GM23338 (cell line): ENCODE results near the gene TMEM62. TPM values are rescaled to one million over a fixed set of nuclear protein-coding genes. Genes with fewer than 3 reads are reported as not detected.

Experiments
- ATAC-seq: fragments of 200-7000 bp; cut with Tn5 transposase; 3 replicates; pipeline ENCODE4 v1.9.1; 2020
- DNase-seq: peaks from one replicate; pipeline ENCODE4 v3.0.0-alpha.2; 2015; ENCODE audit warnings: low spot score
- H2AFZ ChIP-seq: fragments of 200-600 bp; sonication (generic); 2 replicates; pipeline ENCODE4 v1.8.0; 2016; ENCODE audit warnings: antibody characterized with exemption, mild to moderate bottlenecking, moderate library complexity
- H3F3A ChIP-seq: fragments of 200-600 bp; sonication (generic); replicated peaks from 2 replicates; pipeline ENCODE4 v1.8.0; 2017; ENCODE audit warnings: antibody characterized with exemption, mixed run types, low read depth
- H3K27ac ChIP-seq: fragments of 200-600 bp; sonication (generic); 2 replicates; pipeline ENCODE4 v1.6.1; 2016; ENCODE audit warnings: low read depth
- H3K27me3 ChIP-seq: fragments of 200-600 bp; sonication (generic); 2 replicates; pipeline ENCODE4 v1.8.0; 2016; ENCODE audit warnings: mild to moderate bottlenecking, mixed run types, moderate library complexity; ENCODE audit not compliant: insufficient read depth
- H3K36me3 ChIP-seq: fragments of 200-600 bp; sonication (generic); 2 replicates; pipeline ENCODE4 v1.8.0; 2016; ENCODE audit warnings: mild to moderate bottlenecking; ENCODE audit not compliant: insufficient read depth
- H3K4me1 ChIP-seq: fragments of 200-600 bp; sonication (generic); 2 replicates; pipeline ENCODE4 v1.8.0; 2016; ENCODE audit warnings: mild to moderate bottlenecking, moderate library complexity; ENCODE audit not compliant: insufficient read depth
- H3K4me2 ChIP-seq: fragments of 200-600 bp; sonication (generic); 2 replicates; pipeline ENCODE4 v1.7.1; 2017; ENCODE audit warnings: mixed run types
- H3K4me3 ChIP-seq: fragments of 200-600 bp; sonication (generic); 2 replicates; pipeline ENCODE4 v1.6.1; 2016; ENCODE audit warnings: mixed run types
- H3K79me2 ChIP-seq: fragments of 200-600 bp; sonication (generic); replicated peaks from 2 replicates; pipeline ENCODE4 v1.8.0; 2017; ENCODE audit warnings: mild to moderate bottlenecking; ENCODE audit not compliant: insufficient read depth
- H3K9me2 ChIP-seq: fragments of 200-600 bp; sonication (generic); 2 replicates; pipeline ENCODE4 v1.8.0; 2017; ENCODE audit not compliant: insufficient read depth
- H4K20me1 ChIP-seq: fragments of 200-600 bp; sonication (generic); replicated peaks from 2 replicates; pipeline ENCODE4 v1.8.0; 2017; ENCODE audit warnings: mild to moderate bottlenecking; ENCODE audit not compliant: insufficient read depth
- H3K27ac Mint-ChIP-seq: 2 replicates; pipeline ENCODE4 v1.8.0; 2020; ENCODE audit warnings: inconsistent platforms, mild to moderate bottlenecking, moderate library complexity, mixed read lengths
- H3K27me3 Mint-ChIP-seq: 3 replicates; pipeline ENCODE4 v1.8.0; 2022; ENCODE audit warnings: low read depth, mild to moderate bottlenecking, moderate library complexity, mixed read lengths, inconsistent platforms; ENCODE audit not compliant: insufficient read depth, poor library complexity
- H3K36me3 Mint-ChIP-seq: 3 replicates; pipeline ENCODE4 v1.8.0; 2021; ENCODE audit warnings: low read depth, mild to moderate bottlenecking, inconsistent platforms, moderate library complexity, mixed read lengths
- H3K4me1 Mint-ChIP-seq: 3 replicates; pipeline ENCODE4 v1.8.0; 2020; ENCODE audit warnings: mild to moderate bottlenecking, inconsistent platforms, mixed read lengths
- H3K4me3 Mint-ChIP-seq: 3 replicates; pipeline ENCODE4 v1.8.0; 2021; ENCODE audit warnings: moderate library complexity, mild to moderate bottlenecking, inconsistent platforms, mixed read lengths
- H3K9me3 Mint-ChIP-seq: 3 replicates; pipeline ENCODE4 v1.8.0; 2020; ENCODE audit warnings: moderate library complexity, mild to moderate bottlenecking, inconsistent platforms, mixed read lengths
- CREB1 ChIP-seq: fragments of 250-450 bp; sonication (Bioruptor Pico); IDR thresholded peaks from 2 replicates; pipeline ENCODE4 v1.5.0; 2020; ENCODE audit warnings: low read depth, mild to moderate bottlenecking, moderate library complexity
- EZH2 ChIP-seq: fragments of 200-600 bp; sonication (generic); IDR thresholded peaks from one replicate; pipeline ENCODE4 v1.8.0; 2017; ENCODE audit warnings: antibody characterized with exemption, mild to moderate bottlenecking, low read depth; ENCODE audit not compliant: unreplicated experiment
- EZH2phosphoT487 ChIP-seq: fragments of 200-600 bp; sonication (generic); IDR thresholded peaks from one replicate; pipeline ENCODE4 v1.8.1; 2018; ENCODE audit warnings: antibody characterized with exemption; ENCODE audit not compliant: unreplicated experiment
- NANOG ChIP-seq: IDR thresholded peaks from 2 replicates; pipeline ENCODE4 v1.6.1; 2016; ENCODE audit warnings: antibody characterized with exemption, borderline replicate concordance
- POLR2AphosphoS5 ChIP-seq: IDR thresholded peaks from 2 replicates; pipeline ENCODE4 v1.6.1; 2016; ENCODE audit warnings: antibody characterized with exemption, low read depth
- STAT1 ChIP-seq: IDR thresholded peaks from one replicate; pipeline ENCODE4 v1.6.1; 2016; ENCODE audit warnings: antibody characterized with exemption; ENCODE audit not compliant: unreplicated experiment
- ZNF114 ChIP-seq: fragments of 250-450 bp; sonication (Bioruptor Pico); IDR thresholded peaks from 2 replicates; pipeline ENCODE4 v1.5.0; 2020; ENCODE audit warnings: mild to moderate bottlenecking, moderate library complexity
- ZNF331 ChIP-seq: fragments of 250-450 bp; sonication (Bioruptor Pico); IDR thresholded peaks from 2 replicates; pipeline ENCODE4 v1.5.0; 2020; ENCODE audit warnings: low read depth, mild to moderate bottlenecking, moderate library complexity
- polyA plus RNA-seq: library from polyadenylated mRNA; unstranded; fragments of >200 nt; fragmentation: Nextera tagmentation; extraction: Ambion mirVana; gene quantifications from 2 replicates; pipeline ENCODE4 v1.2.1, GENCODE V29; 2016
- total RNA-seq: library from RNA; depleted of rRNA; stranded (reverse); fragments of >200 nt; shearing (Covaris generic); gene quantifications from 2 replicates; pipeline ENCODE4 v1.2.3, GENCODE V29; 2014
- TF ChIP-seq, protein P1 (sequence below): IDR thresholded peaks from one replicate; pipeline ENCODE4 v1.6.1; 2018; ENCODE audit warnings: antibody characterized with exemption; ENCODE audit not compliant: unreplicated experiment
- TF ChIP-seq, protein P2 (sequence below): fragments of 250-450 bp; sonication (Bioruptor Pico); IDR thresholded peaks from 2 replicates; pipeline ENCODE4 v1.5.0; 2020; ENCODE audit warnings: mild to moderate bottlenecking, moderate library complexity

Gene TMEM62
- total and polyA plus RNA-seq, 2 experiments from 2014 or later, result 3.4 to 14.3 TPM

DNA sequence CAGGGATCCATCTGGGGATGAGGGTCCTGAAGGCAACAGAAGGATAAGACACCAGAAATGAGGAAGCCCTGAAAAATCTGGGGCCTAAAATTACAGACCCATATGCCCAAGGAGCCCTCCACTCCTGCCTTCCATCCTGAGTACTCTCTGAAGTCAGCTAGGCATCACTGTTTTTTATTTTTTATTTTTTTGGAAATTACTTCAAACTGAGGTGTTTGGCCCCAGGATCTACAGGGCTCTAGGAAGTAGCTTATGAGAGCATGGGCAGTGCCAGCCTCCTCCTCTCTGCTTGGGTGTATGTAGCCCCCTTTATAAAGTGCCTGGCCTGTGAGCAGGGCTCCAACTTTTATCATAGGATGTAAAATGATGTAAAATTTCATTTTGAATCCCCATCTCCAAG lies 79.6 kb downstream of the TMEM62 start:
- H3K27ac ChIP-seq, result no peak overlapping the region
- H3F3A ChIP-seq, result no peaks in the 10 kb centered on the region
- no peak for DNase-seq
- H3K4me1 ChIP-seq, result no peaks in the 10 kb centered on the region
- H3K4me1 Mint-ChIP-seq, result peaks cover 12% of the 10 kb centered on the region; the same call in 2 of the 3 replicates
- H3K36me3 Mint-ChIP-seq, result no peaks in the 10 kb centered on the region
- H3K4me2 ChIP-seq, result no peak overlapping the region
- no peaks in the 10 kb centered on the region for H4K20me1 ChIP-seq
- no peak overlapping the region for H2AFZ ChIP-seq
- H3K9me3 Mint-ChIP-seq, result no peaks in the 10 kb centered on the region
- H3K9me2 ChIP-seq, result no peaks in the 10 kb centered on the region
- no peaks in the 10 kb centered on the region for H3K79me2 ChIP-seq
- no peak for ATAC-seq
- no peaks in the 10 kb centered on the region for H3K27me3 ChIP-seq
- no peaks in the 10 kb centered on the region for H3K36me3 ChIP-seq
- no peak for TF ChIP-seq ZNF114 (CRISPR knock-in tag)
- no peak for TF ChIP-seq POLR2AphosphoS5
- no peak for TF ChIP-seq NANOG
- TF ChIP-seq, protein P1, sequence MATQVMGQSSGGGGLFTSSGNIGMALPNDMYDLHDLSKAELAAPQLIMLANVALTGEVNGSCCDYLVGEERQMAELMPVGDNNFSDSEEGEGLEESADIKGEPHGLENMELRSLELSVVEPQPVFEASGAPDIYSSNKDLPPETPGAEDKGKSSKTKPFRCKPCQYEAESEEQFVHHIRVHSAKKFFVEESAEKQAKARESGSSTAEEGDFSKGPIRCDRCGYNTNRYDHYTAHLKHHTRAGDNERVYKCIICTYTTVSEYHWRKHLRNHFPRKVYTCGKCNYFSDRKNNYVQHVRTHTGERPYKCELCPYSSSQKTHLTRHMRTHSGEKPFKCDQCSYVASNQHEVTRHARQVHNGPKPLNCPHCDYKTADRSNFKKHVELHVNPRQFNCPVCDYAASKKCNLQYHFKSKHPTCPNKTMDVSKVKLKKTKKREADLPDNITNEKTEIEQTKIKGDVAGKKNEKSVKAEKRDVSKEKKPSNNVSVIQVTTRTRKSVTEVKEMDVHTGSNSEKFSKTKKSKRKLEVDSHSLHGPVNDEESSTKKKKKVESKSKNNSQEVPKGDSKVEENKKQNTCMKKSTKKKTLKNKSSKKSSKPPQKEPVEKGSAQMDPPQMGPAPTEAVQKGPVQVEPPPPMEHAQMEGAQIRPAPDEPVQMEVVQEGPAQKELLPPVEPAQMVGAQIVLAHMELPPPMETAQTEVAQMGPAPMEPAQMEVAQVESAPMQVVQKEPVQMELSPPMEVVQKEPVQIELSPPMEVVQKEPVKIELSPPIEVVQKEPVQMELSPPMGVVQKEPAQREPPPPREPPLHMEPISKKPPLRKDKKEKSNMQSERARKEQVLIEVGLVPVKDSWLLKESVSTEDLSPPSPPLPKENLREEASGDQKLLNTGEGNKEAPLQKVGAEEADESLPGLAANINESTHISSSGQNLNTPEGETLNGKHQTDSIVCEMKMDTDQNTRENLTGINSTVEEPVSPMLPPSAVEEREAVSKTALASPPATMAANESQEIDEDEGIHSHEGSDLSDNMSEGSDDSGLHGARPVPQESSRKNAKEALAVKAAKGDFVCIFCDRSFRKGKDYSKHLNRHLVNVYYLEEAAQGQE, result no peak
- no peak for TF ChIP-seq CREB1 (CRISPR knock-in tag)
- TF ChIP-seq ZNF331 (CRISPR knock-in tag), result no peak
- no peak for TF ChIP-seq EZH2phosphoT487
- TF ChIP-seq EZH2, result no peak
- no peak for TF ChIP-seq STAT1
- TF ChIP-seq, protein P2, sequence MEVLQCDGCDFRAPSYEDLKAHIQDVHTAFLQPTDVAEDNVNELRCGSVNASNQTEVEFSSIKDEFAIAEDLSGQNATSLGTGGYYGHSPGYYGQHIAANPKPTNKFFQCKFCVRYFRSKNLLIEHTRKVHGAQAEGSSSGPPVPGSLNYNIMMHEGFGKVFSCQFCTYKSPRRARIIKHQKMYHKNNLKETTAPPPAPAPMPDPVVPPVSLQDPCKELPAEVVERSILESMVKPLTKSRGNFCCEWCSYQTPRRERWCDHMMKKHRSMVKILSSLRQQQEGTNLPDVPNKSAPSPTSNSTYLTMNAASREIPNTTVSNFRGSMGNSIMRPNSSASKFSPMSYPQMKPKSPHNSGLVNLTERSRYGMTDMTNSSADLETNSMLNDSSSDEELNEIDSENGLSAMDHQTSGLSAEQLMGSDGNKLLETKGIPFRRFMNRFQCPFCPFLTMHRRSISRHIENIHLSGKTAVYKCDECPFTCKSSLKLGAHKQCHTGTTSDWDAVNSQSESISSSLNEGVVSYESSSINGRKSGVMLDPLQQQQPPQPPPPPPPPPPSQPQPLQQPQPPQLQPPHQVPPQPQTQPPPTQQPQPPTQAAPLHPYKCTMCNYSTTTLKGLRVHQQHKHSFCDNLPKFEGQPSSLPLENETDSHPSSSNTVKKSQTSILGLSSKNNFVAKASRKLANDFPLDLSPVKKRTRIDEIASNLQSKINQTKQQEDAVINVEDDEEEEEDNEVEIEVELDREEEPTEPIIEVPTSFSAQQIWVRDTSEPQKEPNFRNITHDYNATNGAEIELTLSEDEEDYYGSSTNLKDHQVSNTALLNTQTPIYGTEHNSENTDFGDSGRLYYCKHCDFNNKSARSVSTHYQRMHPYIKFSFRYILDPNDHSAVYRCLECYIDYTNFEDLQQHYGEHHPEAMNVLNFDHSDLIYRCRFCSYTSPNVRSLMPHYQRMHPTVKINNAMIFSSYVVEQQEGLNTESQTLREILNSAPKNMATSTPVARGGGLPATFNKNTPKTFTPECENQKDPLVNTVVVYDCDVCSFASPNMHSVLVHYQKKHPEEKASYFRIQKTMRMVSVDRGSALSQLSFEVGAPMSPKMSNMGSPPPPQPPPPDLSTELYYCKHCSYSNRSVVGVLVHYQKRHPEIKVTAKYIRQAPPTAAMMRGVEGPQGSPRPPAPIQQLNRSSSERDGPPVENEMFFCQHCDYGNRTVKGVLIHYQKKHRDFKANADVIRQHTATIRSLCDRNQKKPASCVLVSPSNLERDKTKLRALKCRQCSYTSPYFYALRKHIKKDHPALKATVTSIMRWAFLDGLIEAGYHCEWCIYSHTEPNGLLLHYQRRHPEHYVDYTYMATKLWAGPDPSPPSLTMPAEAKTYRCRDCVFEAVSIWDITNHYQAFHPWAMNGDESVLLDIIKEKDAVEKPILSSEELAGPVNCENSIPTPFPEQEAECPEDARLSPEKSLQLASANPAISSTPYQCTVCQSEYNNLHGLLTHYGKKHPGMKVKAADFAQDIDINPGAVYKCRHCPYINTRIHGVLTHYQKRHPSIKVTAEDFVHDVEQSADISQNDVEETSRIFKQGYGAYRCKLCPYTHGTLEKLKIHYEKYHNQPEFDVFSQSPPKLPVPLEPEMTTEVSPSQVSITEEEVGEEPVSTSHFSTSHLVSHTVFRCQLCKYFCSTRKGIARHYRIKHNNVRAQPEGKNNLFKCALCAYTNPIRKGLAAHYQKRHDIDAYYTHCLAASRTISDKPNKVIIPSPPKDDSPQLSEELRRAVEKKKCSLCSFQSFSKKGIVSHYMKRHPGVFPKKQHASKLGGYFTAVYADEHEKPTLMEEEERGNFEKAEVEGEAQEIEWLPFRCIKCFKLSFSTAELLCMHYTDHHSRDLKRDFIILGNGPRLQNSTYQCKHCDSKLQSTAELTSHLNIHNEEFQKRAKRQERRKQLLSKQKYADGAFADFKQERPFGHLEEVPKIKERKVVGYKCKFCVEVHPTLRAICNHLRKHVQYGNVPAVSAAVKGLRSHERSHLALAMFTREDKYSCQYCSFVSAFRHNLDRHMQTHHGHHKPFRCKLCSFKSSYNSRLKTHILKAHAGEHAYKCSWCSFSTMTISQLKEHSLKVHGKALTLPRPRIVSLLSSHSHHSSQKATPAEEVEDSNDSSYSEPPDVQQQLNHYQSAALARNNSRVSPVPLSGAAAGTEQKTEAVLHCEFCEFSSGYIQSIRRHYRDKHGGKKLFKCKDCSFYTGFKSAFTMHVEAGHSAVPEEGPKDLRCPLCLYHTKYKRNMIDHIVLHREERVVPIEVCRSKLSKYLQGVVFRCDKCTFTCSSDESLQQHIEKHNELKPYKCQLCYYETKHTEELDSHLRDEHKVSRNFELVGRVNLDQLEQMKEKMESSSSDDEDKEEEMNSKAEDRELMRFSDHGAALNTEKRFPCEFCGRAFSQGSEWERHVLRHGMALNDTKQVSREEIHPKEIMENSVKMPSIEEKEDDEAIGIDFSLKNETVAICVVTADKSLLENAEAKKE (CRISPR knock-in tag), result no peak
- peaks cover 8% of the 10 kb centered on the region for H3K27me3 Mint-ChIP-seq
- no peak overlapping the region for H3K4me3 Mint-ChIP-seq
- H3K27ac Mint-ChIP-seq, result no peak overlapping the region
- H3K4me3 ChIP-seq, result no peak overlapping the region
